Keratinocyte (primary cell): Measurements from ENCODE around the gene NEK8. TPM values are rescaled to one million over a fixed set of nuclear protein-coding genes. Genes with fewer than 3 reads are reported as not detected.

Source experiments
- DNase-seq: peaks from one replicate; pipeline ENCODE4 v3.0.0-alpha.2; 2011; ENCODE audit warnings: low read depth, missing footprints, low spot score
- FAIRE-seq: peaks from 2 replicates; lab custom pipeline; 2011; peaks lifted over from hg19 to GRCh38; lab: Jason Lieb, UNC
- H2AFZ ChIP-seq: 2 replicates; pipeline ENCODE4 v1.6.0; 2012; ENCODE audit warnings: low read length, control low read depth, inconsistent platforms; ENCODE audit not compliant: control insufficient read depth
- H3K27ac ChIP-seq: 2 replicates; pipeline ENCODE4 v1.5.1; 2011; ENCODE audit warnings: low read length; ENCODE audit not compliant: control insufficient read depth, insufficient read depth
- H3K27me3 ChIP-seq: 3 replicates; pipeline ENCODE4 v1.6.0; 2011; ENCODE audit warnings: low read length; ENCODE audit not compliant: control insufficient read depth, insufficient read depth; ENCODE audit errors: extremely low read depth
- H3K36me3 ChIP-seq, 2 experiments: 2 replicates in 1 of 2; 3 replicates in 1 of 2; pipeline ENCODE4 v1.5.1; 2011; ENCODE audit warnings: low read length in 2 of 2, mild to moderate bottlenecking in 1 of 2; ENCODE audit not compliant: control insufficient read depth in 2 of 2, insufficient read depth in 2 of 2; ENCODE audit errors: extremely low read depth in 1 of 2
- H3K4me1 ChIP-seq: 3 replicates; pipeline ENCODE4 v1.5.1; 2011; ENCODE audit warnings: low read length; ENCODE audit not compliant: control insufficient read depth, insufficient read depth; ENCODE audit errors: extremely low read depth
- H3K4me2 ChIP-seq: 3 replicates; pipeline ENCODE4 v1.6.0; 2011; ENCODE audit warnings: low read depth, low read length; ENCODE audit not compliant: control insufficient read depth, insufficient read depth; ENCODE audit errors: extremely low read depth
- H3K4me3 ChIP-seq, 3 experiments: fragments of 200-600 bp in 1 of 3; sonication (generic) in 1 of 3; 2 replicates in 2 of 3; 3 replicates in 1 of 3; pipeline ENCODE4 v1.5.1; 2011 to 2016; ENCODE audit warnings: low read length in 3 of 3, mild to moderate bottlenecking in 3 of 3, control low read depth in 2 of 3, inconsistent platforms in 1 of 3, low read depth in 1 of 3, mixed read lengths in 1 of 3, mixed run types in 1 of 3, moderate library complexity in 1 of 3; ENCODE audit not compliant: control insufficient read depth in 2 of 3, insufficient read depth in 2 of 3; ENCODE audit errors: extremely low read depth in 1 of 3
- H3K79me2 ChIP-seq: 2 replicates; pipeline ENCODE4 v1.6.0; 2012; ENCODE audit warnings: low read length; ENCODE audit not compliant: control insufficient read depth, insufficient read depth
- H3K9ac ChIP-seq: 3 replicates; pipeline ENCODE4 v1.6.0; 2011; ENCODE audit warnings: low read length; ENCODE audit not compliant: control insufficient read depth, insufficient read depth; ENCODE audit errors: extremely low read depth
- H3K9me1 ChIP-seq: 3 replicates; pipeline ENCODE4 v1.6.0; 2011; ENCODE audit warnings: low read length; ENCODE audit not compliant: control insufficient read depth, insufficient read depth; ENCODE audit errors: extremely low read depth
- H3K9me3 ChIP-seq: 2 replicates; pipeline ENCODE4 v1.5.1; 2012; ENCODE audit warnings: low read depth, low read length; ENCODE audit not compliant: control insufficient read depth
- H4K20me1 ChIP-seq: 3 replicates; pipeline ENCODE4 v1.6.0; 2011; ENCODE audit warnings: low read length; ENCODE audit not compliant: control insufficient read depth, insufficient read depth; ENCODE audit errors: extremely low read depth
- CTCF ChIP-seq, 3 experiments: IDR thresholded peaks in 1 of 3; conservative IDR thresholded peaks in 1 of 3; optimal IDR thresholded peaks in 1 of 3; 2 replicates in 2 of 3; 3 replicates in 1 of 3; pipeline versions ENCODE3 to v1.5.1; 2011; ENCODE audit warnings: low read length in 3 of 3, mild to moderate bottlenecking in 3 of 3, moderate library complexity in 2 of 3, control low read depth in 1 of 3, inconsistent platforms in 1 of 3; ENCODE audit not compliant: insufficient read depth in 2 of 3; ENCODE audit errors: extremely low read depth in 1 of 3
- EZH2 ChIP-seq: IDR thresholded peaks from one replicate; pipeline ENCODE4 v1.6.1; 2012; ENCODE audit warnings: inconsistent platforms, mild to moderate bottlenecking, low read length, moderate library complexity
- dilution Hi-C: fragments of 300-500 bp; cut with MboI; formaldehyde crosslinking; loops from one replicate; pipeline ENCODE4 v1.7.0; 2020; ENCODE audit warnings: low sequenced_read_pairs; ENCODE audit not compliant: extremely low pct_ligation_motif_present
- polyA plus RNA-seq, 5 experiments: library from polyadenylated mRNA; depleted of rRNA in 3 of 5; stranded (reverse) in 3 of 5; stranded (forward) in 1 of 5; unstranded in 1 of 5; fragments of >200 nt; gene quantifications; 1 replicate in 1 of 5; 2 replicates in 3 of 5; 3 replicates in 1 of 5; pipeline versions ENCODE4 v1.2.1 to v1.2.3, GENCODE V29; 2011 to 2012; ENCODE audit warnings: missing spikeins in 2 of 5, low read depth in 1 of 5, low replicate concordance in 1 of 5

The NEK8 gene
- polyA plus RNA-seq, 1 donor (not counting 4 experiments of a cell fraction or from before 2014, with no cell fraction given): 4.1 TPM

DNA sequence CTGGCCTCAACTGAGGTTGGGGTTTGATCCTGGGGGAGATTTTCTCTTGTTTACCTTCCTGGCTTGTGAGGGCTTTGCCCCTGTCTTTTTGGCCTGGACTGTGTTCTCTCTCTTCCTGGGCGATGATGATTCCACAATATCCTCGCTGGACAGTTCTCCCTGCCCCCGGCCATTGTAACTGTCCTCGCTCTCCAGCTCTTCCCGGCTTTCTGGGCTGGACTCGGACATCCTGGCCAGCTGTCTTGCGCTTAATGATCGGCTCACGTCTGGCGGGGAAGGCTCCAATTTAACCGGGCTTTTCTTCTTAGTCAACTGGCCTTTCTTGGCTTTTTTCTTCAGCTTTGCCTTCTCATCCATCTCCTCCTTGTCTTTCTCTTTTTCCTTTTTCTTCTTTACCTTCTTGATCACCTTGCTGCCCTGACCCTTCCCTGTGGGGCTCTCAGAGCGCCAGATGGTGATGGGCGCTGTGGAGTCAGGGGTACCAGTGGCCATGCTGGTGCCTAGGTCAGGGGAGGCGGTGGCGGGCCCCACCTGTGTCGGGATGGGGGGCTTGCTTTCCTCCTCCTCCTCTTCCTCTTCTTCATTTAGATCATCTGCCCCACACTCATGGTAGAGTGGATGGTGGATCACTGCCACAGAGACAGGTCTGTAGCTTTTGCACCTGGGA is 24.9 kb upstream of the NEK8 start:
- dilution Hi-C loops: no loop called here
- H3K36me3 ChIP-seq: peaks cover 33 to 42% of the 10 kb centered on the region in 2 experiments

GRCh38 chr17:28704219-28704858 is 24.2 kb upstream of the NEK8 start:
- H3K9me3 ChIP-seq: no peaks in the 10 kb centered on the region
- no peak for TF ChIP-seq CTCF (optimal IDR thresholded peaks at IDR 0.05 in 1 of 3, IDR thresholded peaks at IDR 0.05 in 1 of 3, conservative IDR thresholded peaks at IDR 0.05 in 1 of 3; ENCODE audit: extremely low read depth in 1 of 3, insufficient read depth in 2 of 3, low read length in 3 of 3)
- TF ChIP-seq EZH2: no peak
- no peak overlapping the region for H3K27ac ChIP-seq
- no peak overlapping the region for H2AFZ ChIP-seq
- no peaks in the 10 kb centered on the region for H3K4me1 ChIP-seq
- H3K4me2 ChIP-seq: no peak overlapping the region
- no peak overlapping the region for H3K9ac ChIP-seq
- no peaks in the 10 kb centered on the region for H3K79me2 ChIP-seq
- DNase-seq (no peak), FAIRE-seq (no peak)
- no peaks in the 10 kb centered on the region for H3K27me3 ChIP-seq
- no peaks in the 10 kb centered on the region for H3K9me1 ChIP-seq
- no peak overlapping the region for H3K4me3 ChIP-seq
- H4K20me1 ChIP-seq: no peaks in the 10 kb centered on the region
- dilution Hi-C loops: no loop called here
- H3K36me3 ChIP-seq: peaks cover 27 to 37% of the 10 kb centered on the region in 2 experiments

More for the DNA sequence above, 24.9 kb upstream of the NEK8 start:
- no peak overlapping the region for H3K4me2 ChIP-seq
- no peaks in the 10 kb centered on the region for H3K9me3 ChIP-seq
- H4K20me1 ChIP-seq: no peaks in the 10 kb centered on the region
- no peak for TF ChIP-seq EZH2
- no peak for TF ChIP-seq CTCF (optimal IDR thresholded peaks at IDR 0.05 in 1 of 3, IDR thresholded peaks at IDR 0.05 in 1 of 3, conservative IDR thresholded peaks at IDR 0.05 in 1 of 3; ENCODE audit: extremely low read depth in 1 of 3, insufficient read depth in 2 of 3, low read length in 3 of 3)
- no peak overlapping the region for H3K4me3 ChIP-seq
- no peak for DNase-seq
- no peaks in the 10 kb centered on the region for H3K27me3 ChIP-seq
- no peaks in the 10 kb centered on the region for H3K4me1 ChIP-seq
- no peaks in the 10 kb centered on the region for H3K79me2 ChIP-seq
- no peak overlapping the region for H3K9ac ChIP-seq
- FAIRE-seq: no peak
- H2AFZ ChIP-seq: no peak overlapping the region
- no peak overlapping the region for H3K27ac ChIP-seq
- H3K9me1 ChIP-seq: no peaks in the 10 kb centered on the region
